Mucosa of stomach (tissue), 1 donor: ENCODE data around the gene LCE3C.
"Not testable (repeated sequence)": the region's sequence is repeated elsewhere in the genome, so short reads cannot be mapped to it uniquely, and the experiment has no call there.

ENCODE experiments used
- H3K27me3 ChIP-seq: one replicate; pipeline ENCODE4 v1.7.0; 2013; ENCODE audit warnings: mild to moderate bottlenecking, low read length; ENCODE audit not compliant: control insufficient read depth, insufficient read depth
- H3K36me3 ChIP-seq: one replicate; pipeline ENCODE4 v1.7.0; 2013; ENCODE audit warnings: low read length; ENCODE audit not compliant: control insufficient read depth, insufficient read depth
- H3K4me1 ChIP-seq: one replicate; pipeline ENCODE4 v1.7.0; 2013; ENCODE audit warnings: mild to moderate bottlenecking, low read length; ENCODE audit not compliant: control insufficient read depth, insufficient read depth
- H3K4me3 ChIP-seq: one replicate; pipeline ENCODE4 v1.7.0; 2013; ENCODE audit warnings: low read length
- H3K9ac ChIP-seq: one replicate; pipeline ENCODE4 v1.7.0; 2013; ENCODE audit warnings: mild to moderate bottlenecking, low read length, moderate library complexity
- H3K9me3 ChIP-seq: one replicate; pipeline ENCODE4 v1.7.0; 2013; ENCODE audit warnings: mild to moderate bottlenecking, low read length, moderate library complexity; ENCODE audit not compliant: control insufficient read depth
- donor health status: Pancreatic carcinoma.

The LCE3C gene, protein sequence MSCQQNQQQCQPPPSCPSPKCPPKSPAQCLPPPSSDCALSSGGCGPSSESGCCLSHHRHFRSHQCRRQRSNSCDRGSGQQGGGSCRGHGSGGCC

DNA sequence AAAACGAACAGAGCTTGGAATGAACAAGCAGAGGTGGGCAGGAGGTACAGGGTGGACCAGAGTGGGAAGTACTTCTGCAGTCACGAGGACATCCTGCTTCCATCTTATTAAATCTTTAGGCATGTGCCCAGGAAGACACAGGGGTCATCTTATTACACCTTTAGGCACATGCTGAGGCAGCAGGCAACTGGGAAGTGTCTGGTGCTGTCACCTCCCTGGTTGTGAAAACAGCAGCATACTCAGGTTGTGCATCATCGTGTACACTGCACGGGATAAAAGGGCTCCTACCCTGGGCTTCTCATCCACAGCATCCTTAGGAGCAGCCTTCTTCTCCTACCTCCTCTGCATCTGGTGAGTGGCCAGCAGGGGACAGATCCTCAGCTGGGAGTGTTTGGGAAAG, at the start of gene LCE3C:
Gene LCE3C (plus strand): TSS at position 301 of the 400 bp plus-strand sequence. CDS start 498 bp downstream, outside the sequence.
- Histone ChIP-seq H3K9me3 (no peaks in the 10 kb centered on the region), H3K9ac (no peak within 1 kb of the TSS), H3K27me3 (no peaks in the 10 kb centered on the region), H3K36me3 (no peaks in the 10 kb centered on the region), H3K4me1 (no peaks in the 10 kb centered on the region), H3K4me3 (no peak within 1 kb of the TSS)

DNA sequence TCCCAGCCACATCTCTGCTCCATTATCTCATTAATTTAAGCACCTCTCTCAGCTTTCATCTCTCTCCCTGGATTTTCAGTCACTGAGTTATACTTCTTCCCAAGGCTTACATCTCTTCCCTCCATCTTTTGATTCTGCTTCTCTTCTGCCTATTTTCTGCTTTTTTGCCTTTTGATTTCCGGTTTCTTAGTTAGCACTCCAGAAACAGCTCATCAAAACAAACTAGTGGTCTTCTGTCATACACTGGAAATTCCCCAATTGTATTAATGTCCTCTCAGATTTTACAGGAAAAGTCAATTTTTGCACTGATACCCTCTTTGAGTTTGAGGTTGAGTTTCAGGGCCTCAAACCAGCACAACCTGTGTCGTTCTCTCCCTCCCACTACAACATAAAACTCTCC, 34.9 kb upstream of the LCE3C start:
- H3K36me3 ChIP-seq: no peaks in the 10 kb centered on the region
- no peak overlapping the region for H3K4me3 ChIP-seq
- H3K9me3 ChIP-seq: no peaks in the 10 kb centered on the region
- no peaks in the 10 kb centered on the region for H3K27me3 ChIP-seq
- H3K9ac ChIP-seq: no peak overlapping the region
- H3K4me1 ChIP-seq: no peaks in the 10 kb centered on the region

DNA sequence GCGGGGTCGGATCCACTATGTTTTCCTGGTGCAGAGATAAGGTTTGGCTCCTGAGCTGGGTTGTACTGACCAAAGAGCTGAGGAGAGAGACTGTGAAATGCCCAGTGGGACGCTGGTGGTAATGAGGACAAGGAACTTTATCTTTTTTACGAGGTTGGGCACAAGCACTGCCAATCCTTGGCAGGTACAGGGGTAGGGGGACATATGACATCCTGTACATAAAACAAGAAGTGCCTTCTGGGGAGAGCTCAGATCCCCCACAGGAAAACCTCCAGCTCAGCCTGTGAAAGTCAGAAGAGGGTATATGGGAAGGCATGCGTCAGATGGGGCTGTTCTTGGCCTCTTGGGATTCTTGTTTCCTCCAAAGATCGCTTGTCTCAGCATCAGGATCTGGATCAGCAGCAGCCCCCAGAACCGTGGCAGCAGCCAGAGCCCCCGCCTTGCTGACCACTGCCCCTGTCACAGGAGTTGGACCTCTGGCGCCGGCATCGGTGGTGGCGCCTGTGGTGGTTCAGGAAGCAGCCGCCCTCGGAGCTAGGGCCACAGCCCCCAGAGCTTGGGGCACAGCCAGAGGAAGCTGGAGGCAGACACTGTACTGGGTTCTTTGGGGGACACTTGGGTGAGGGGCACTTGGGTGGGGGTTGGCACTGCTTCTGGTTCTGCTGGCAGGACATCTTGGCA, 34.4 kb upstream of the LCE3C start:
- no peaks in the 10 kb centered on the region for H3K36me3 ChIP-seq
- H3K9me3 ChIP-seq: no peaks in the 10 kb centered on the region
- no peaks in the 10 kb centered on the region for H3K27me3 ChIP-seq
- H3K4me1 ChIP-seq: no peaks in the 10 kb centered on the region
- H3K9ac ChIP-seq: no peak overlapping the region
- no peak overlapping the region for H3K4me3 ChIP-seq

DNA sequence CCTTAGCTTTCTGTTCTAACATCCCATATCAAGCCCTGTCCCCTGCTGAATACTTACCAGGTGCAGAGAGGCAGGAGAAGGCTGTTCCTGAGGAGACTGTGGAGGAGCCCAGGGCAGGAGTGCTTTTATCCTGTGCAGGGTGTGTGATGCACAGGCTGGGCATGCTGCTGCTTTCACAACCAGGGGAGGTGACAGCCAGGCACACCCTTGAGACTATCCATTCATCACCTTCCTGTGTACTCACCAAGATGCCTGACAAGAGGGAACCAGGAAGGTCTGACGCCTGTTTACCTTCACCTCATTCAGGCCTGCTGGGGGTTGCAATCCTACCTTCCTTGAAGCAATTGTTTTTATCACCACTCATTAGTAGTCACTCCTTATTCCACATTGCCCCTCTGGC, 33.4 kb upstream of the LCE3C start, which contains the start of gene LCE3E:
Gene LCE3E (minus strand): TSS at position 100 of the 400 bp plus-strand sequence. CDS start 572 bp downstream, outside the sequence.
- Histone ChIP-seq H3K36me3 (no peaks in the 10 kb centered on the region), H3K27me3 (no peaks in the 10 kb centered on the region), H3K9me3 (no peaks in the 10 kb centered on the region), H3K9ac (no peak within 1 kb of the TSS), H3K4me3 (no peak within 1 kb of the TSS), H3K4me1 (no peaks in the 10 kb centered on the region)

DNA sequence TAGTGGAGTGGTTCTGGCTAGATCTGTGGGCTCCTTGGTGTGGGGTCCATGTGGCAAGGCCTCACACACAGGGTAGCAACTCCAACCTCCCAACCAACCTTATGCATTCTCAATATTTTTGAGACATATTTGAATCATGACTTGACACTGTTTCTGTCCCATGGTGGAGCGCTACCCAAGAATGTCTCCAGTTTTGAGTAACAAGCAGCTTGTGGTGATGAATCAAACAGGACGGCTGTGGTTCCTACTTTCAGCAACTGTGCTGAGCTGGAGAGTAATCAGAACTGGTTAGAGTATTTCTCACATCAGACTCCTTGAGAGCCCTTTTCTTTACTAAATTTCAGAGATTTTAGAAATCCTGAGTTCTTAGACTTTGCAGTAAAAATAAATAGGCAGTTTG, 22.9 kb upstream of the LCE3C start:
- no peak overlapping the region for H3K9ac ChIP-seq
- no peaks in the 10 kb centered on the region for H3K9me3 ChIP-seq
- no peaks in the 10 kb centered on the region for H3K4me1 ChIP-seq
- H3K27me3 ChIP-seq: no peaks in the 10 kb centered on the region
- H3K36me3 ChIP-seq: no peaks in the 10 kb centered on the region
- no peak overlapping the region for H3K4me3 ChIP-seq

DNA sequence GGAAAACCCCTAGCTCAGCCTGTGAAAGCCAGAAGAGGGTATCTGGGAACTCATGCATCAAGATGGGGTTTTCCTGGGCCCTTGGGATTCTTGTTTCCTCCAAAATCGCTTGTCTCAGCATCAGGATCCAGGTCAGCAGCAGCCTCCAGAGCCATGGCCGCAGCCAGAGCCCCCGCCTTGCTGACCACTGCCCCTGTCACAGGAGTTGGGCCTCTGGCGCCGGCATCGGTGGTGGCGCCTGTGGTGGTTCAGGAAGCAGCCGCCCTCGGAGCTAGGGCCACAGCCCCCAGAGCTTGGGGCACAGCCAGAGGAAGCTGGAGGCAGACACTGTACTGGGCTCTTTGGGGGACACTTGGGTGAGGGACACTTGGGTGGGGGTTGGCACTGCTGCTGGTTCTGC, 20.5 kb upstream of the LCE3C start:
- H3K4me1 ChIP-seq, H3K27me3 ChIP-seq, H3K9ac ChIP-seq, H3K9me3 ChIP-seq, H3K4me3 ChIP-seq, H3K36me3 ChIP-seq: not testable (repeated sequence)

DNA sequence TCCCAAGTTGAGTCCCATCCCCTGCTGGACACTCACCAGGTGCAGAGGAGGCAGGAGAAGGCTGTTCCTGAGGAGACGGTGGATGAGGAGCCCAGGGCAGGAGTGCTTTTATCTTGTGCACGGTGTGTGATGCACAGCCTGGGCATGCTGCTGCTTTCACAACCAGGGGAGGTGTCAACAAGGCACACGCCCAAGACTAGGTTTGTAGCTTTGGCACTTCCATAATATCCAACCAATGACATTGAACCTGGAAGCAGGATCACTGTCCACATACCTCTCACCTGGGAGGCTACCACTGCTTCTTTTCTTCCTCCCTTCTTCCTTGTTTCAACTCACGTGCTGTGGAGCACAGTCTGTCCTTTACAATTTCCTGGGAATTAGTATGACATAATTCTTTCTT, 19.6 kb upstream of the LCE3C start, which contains the start of gene LCE3D:
Gene LCE3D (minus strand): TSS at position 84 of the 400 bp plus-strand sequence. CDS start 580 bp downstream, outside the sequence.
- no peaks in the 10 kb centered on the region for H3K4me1 ChIP-seq
- H3K4me3 ChIP-seq: no peak within 1 kb of the TSS
- H3K36me3 ChIP-seq: no peaks in the 10 kb centered on the region
- no peaks in the 10 kb centered on the region for H3K9me3 ChIP-seq
- H3K27me3 ChIP-seq: no peaks in the 10 kb centered on the region
- H3K9ac ChIP-seq: no peak within 1 kb of the TSS

DNA sequence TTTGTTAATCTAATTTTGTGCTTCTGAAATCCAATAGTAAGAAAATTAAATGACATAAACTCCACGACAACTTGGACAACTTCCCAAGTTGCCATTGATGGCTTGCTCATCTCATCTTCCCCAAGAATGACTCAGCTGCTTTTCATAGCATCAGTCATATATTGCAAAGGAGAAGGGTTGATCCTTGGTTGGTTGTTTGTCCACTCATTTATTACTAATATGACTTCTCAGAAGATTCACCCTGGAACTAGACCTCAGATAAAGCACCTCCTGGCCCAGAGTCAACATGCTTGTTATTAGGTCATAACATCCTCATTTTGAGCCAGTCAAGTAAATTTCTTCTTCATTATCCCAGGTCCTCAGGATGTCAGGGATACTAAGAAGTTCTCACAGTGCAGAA, 17.4 kb upstream of the LCE3C start:
- H3K9ac ChIP-seq: no peak overlapping the region
- no peak overlapping the region for H3K4me3 ChIP-seq
- H3K9me3 ChIP-seq: no peaks in the 10 kb centered on the region
- no peaks in the 10 kb centered on the region for H3K36me3 ChIP-seq
- H3K27me3 ChIP-seq: no peaks in the 10 kb centered on the region
- H3K4me1 ChIP-seq: no peaks in the 10 kb centered on the region

DNA sequence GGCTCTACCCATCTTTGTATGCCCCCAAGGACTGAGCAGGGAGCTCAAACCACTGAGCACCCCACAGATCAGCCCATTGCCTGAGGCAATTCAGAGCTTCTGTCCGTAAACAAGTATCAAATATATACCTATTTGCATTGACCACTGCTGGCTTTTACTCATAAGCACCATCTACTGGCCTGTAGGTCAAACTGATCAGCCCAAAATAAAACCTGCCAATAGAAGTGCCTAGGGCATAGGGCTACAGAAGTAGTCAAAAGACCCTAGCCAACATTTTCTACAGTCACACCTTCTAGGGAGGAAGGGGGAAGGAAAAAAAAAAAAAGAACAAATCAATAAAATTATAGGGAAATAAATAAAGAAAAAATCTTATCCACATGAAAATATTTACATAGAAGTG, 14.4 kb upstream of the LCE3C start:
- H3K27me3 ChIP-seq: no peaks in the 10 kb centered on the region
- H3K36me3 ChIP-seq: no peaks in the 10 kb centered on the region
- no peaks in the 10 kb centered on the region for H3K4me1 ChIP-seq
- H3K9ac ChIP-seq: no peak overlapping the region
- H3K4me3 ChIP-seq: no peak overlapping the region
- H3K9me3 ChIP-seq: no peaks in the 10 kb centered on the region

DNA sequence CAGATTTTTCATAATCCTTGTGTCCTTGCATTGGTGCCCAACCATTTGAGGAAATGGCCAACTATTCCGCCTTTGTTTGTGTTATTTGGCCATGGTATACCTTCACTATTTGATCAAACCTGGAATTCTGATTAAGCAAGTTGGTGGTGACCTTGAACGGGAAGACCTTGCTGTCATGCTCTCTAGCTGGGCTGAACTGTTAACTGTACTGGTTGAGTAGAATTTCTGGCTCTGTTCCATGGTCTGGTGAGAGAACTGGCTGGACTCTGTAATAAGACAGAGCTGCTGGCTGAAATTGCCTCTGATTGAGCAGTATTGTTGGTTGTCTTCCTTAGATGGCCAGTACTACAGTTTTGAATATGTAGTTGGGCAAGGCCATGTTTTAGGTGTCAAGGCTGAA, 3.0 kb upstream of the LCE3C start:
- no peaks in the 10 kb centered on the region for H3K36me3 ChIP-seq
- H3K4me3 ChIP-seq: no peak overlapping the region
- no peak overlapping the region for H3K9ac ChIP-seq
- no peaks in the 10 kb centered on the region for H3K27me3 ChIP-seq
- H3K4me1 ChIP-seq: no peaks in the 10 kb centered on the region
- H3K9me3 ChIP-seq: no peaks in the 10 kb centered on the region

DNA sequence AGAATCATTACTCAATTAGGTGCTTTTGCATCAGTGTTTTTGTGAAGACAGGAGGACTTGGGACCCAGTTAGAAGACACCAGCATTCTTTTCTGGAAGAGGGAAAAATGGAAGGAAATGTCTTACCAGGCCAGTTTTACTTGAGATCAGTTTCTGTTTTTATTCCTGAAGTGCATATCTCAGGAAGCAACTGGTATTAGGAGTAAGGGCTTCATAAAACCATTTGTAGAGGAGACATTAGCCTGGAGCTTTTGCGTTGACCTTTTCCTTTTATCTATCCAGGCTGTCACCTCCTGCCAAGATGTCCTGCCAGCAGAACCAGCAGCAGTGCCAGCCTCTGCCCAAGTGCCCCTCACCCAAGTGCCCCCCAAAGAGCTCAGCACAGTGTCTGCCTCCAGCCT, 13.5 kb downstream of the LCE3C start, which contains the start of gene LCE3B:
Gene LCE3B (plus strand): TSS at position 301 of the 400 bp plus-strand sequence. CDS start 0 bp downstream, at position 301.
- no peak within 1 kb of the TSS for H3K9ac ChIP-seq
- no peaks in the 10 kb centered on the region for H3K4me1 ChIP-seq
- H3K27me3 ChIP-seq: no peaks in the 10 kb centered on the region
- no peak within 1 kb of the TSS for H3K4me3 ChIP-seq
- no peaks in the 10 kb centered on the region for H3K9me3 ChIP-seq
- no peaks in the 10 kb centered on the region for H3K36me3 ChIP-seq

DNA sequence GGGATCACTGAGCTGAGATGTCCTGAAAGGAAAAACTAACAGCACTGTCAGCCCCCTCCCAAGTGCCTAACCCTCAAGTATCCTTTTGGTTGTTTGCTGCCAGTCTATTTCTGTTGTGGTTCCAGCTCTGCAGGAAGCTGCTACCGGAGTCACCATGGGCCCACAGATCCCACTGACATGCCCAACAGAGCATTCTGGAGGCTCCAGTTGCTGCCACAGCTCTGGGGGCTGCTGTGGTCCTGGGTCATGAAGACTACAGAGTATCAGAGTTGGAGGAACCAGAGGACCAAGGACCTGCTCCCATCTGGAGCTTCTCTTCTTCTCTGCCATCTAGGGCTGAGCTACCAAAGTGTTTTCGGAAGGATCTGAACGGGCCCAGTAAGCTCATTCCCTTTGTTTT, 22.0 kb downstream of the LCE3C start:
- Histone ChIP-seq H3K27me3 (peaks cover 5% of the 10 kb centered on the region), H3K4me3 (no peak overlapping the region), H3K9me3 (no peaks in the 10 kb centered on the region), H3K9ac (no peak overlapping the region), H3K36me3 (no peaks in the 10 kb centered on the region), H3K4me1 (no peaks in the 10 kb centered on the region)
